Kidney glomerular epithelial cell (primary cell): ENCODE measurements around the gene GALNT14.
"Not testable (repeated sequence)": the region's sequence is repeated elsewhere in the genome, so short reads cannot be mapped to it uniquely, and the experiment has no call there.

Source experiments
- DNase-seq: peaks from one replicate; lab custom pipeline; 2025; lab: John Stamatoyannopoulos, UW

The GALNT14 gene

GRCh38 chr2:30938196-30938595 is 200.0 kb downstream of the GALNT14 start:
- no peak for DNase-seq

GRCh38 chr2:30936977-30937376 is 201.3 kb downstream of the GALNT14 start:
- no peak for DNase-seq

GRCh38 chr2:30935795-30936194 is 202.4 kb downstream of the GALNT14 start:
- DNase-seq: no peak

GRCh38 chr2:30934066-30934465 is 204.2 kb downstream of the GALNT14 start:
- no peak for DNase-seq

- DNase-seq: no peak
Observed at GRCh38 chr2:30933496-30933895, 204.7 kb downstream of the GALNT14 start.

- DNase-seq: no peak
Observed at GRCh38 chr2:30932870-30933269, 205.4 kb downstream of the GALNT14 start.

- DNase-seq: no peak
Observed at GRCh38 chr2:30931841-30932407, 206.3 kb downstream of the GALNT14 start.

- no peak for DNase-seq
Observed at GRCh38 chr2:30930716-30931115, 207.5 kb downstream of the GALNT14 start.

GRCh38 chr2:30927465-30928075 is 210.7 kb downstream of the GALNT14 start:
- DNase-seq: no peak

- DNase-seq: no peak
Observed at GRCh38 chr2:30926606-30927005, 211.6 kb downstream of the GALNT14 start.

- no peak for DNase-seq
Observed at GRCh38 chr2:30923623-30924022, 214.6 kb downstream of the GALNT14 start.

GRCh38 chr2:30920511-30920910 is 217.7 kb downstream of the GALNT14 start:
- no peak for DNase-seq

GRCh38 chr2:30915486-30915885 is 222.8 kb downstream of the GALNT14 start:
- DNase-seq: no peak

- DNase-seq: no peak
Observed at GRCh38 chr2:30914456-30914855, 223.8 kb downstream of the GALNT14 start.

GRCh38 chr2:30912056-30912455 is 226.2 kb downstream of the GALNT14 start:
- no peak for DNase-seq

- no peak for DNase-seq
Observed at GRCh38 chr2:30911327-30911726, 226.9 kb downstream of the GALNT14 start.

GRCh38 chr2:30910686-30911085 is 227.6 kb downstream of the GALNT14 start:
- no peak for DNase-seq

- DNase-seq: not testable (repeated sequence)
Observed at GRCh38 chr2:30904437-30904836, 233.8 kb downstream of the GALNT14 start.

- no peak for DNase-seq
Observed at GRCh38 chr2:30903326-30903725, 234.9 kb downstream of the GALNT14 start.

- no peak for DNase-seq
Observed at GRCh38 chr2:30900381-30900780, 237.9 kb downstream of the GALNT14 start.

GRCh38 chr2:30899516-30900054 is 238.7 kb downstream of the GALNT14 start:
- no peak for DNase-seq

GRCh38 chr2:30897539-30897938 is 240.7 kb downstream of the GALNT14 start:
- no peak for DNase-seq

GRCh38 chr2:30894498-30895119 is 243.6 kb downstream of the GALNT14 start:
- no peak for DNase-seq
